GM12878 (cell line): Measurements from ENCODE around the gene VPS13C. TPM values are rescaled to one million over a fixed set of nuclear protein-coding genes. Genes with fewer than 3 reads are reported as not detected.

Experiments used
- ATAC-seq: fragments of 200-7000 bp; cut with Tn5 transposase; 3 replicates; pipeline ENCODE4 v1.9.1; 2020; ENCODE audit warnings: mild to moderate bottlenecking, moderate library complexity
- BruUV-seq: library from RNA; stranded (reverse); fragments of 400-500 nt; replicated peaks from 2 replicates; lab custom pipeline; 2021; lab: Mats Ljungman, UMichigan
- CTCF ChIA-PET: fragments of 300-600 bp; sonication (Branson Sonifier 250); formaldehyde crosslinking; extraction: SDS; loops from one replicate; lab custom pipeline; 2021; ENCODE audit warnings: inconsistent platforms; lab: Yijun Ruan, JAX
- POLR2A ChIA-PET: fragments of 350-600 bp; formaldehyde crosslinking; extraction: SDS; loops from one replicate; lab custom pipeline; 2021; ENCODE audit warnings: inconsistent platforms; lab: Charles Lee
- RAD21 ChIA-PET: fragments of 300-600 bp; sonication (Branson Sonifier 250); formaldehyde crosslinking; loops from one replicate; lab custom pipeline; 2023; ENCODE audit warnings: antibody characterized with exemption; ENCODE audit not compliant: unreplicated experiment; lab: Charles Lee
- SMC1A ChIA-PET: fragments of 300-600 bp; sonication (Branson Sonifier 250); formaldehyde crosslinking; loops from one replicate; lab custom pipeline; 2023; ENCODE audit not compliant: unreplicated experiment, uncharacterized antibody; lab: Charles Lee
- DNase-seq: peaks from one replicate; pipeline ENCODE4 v3.0.0-alpha.2; 2011; ENCODE audit warnings: low read depth, low spot score
- FAIRE-seq: peaks from 3 replicates; lab custom pipeline; 2011; peaks lifted over from hg19 to GRCh38; lab: Jason Lieb, UNC
- H2AFZ ChIP-seq: 2 replicates; pipeline ENCODE4 v1.6.0; 2011; ENCODE audit warnings: low read depth, low read length, control low read depth; ENCODE audit not compliant: control insufficient read depth
- H3K27ac ChIP-seq: 2 replicates; pipeline ENCODE4 v1.5.1; 2011; ENCODE audit warnings: control low read depth; ENCODE audit not compliant: control insufficient read depth, insufficient read depth
- H3K27me3 ChIP-seq, 2 experiments: replicated peaks in 1 of 2; 2 replicates each; pipeline versions ENCODE4 v1.6.0 to v1.6.1; 2011; ENCODE audit warnings: low read length in 1 of 2; ENCODE audit not compliant: control insufficient read depth in 2 of 2, insufficient read depth in 2 of 2
- H3K36me3 ChIP-seq, 2 experiments: 2 replicates each; pipeline ENCODE4 v1.5.1; 2011; ENCODE audit warnings: low read length in 1 of 2; ENCODE audit not compliant: control insufficient read depth in 2 of 2, insufficient read depth in 2 of 2
- H3K4me1 ChIP-seq: 2 replicates; pipeline ENCODE4 v1.6.1; 2011; ENCODE audit warnings: mild to moderate bottlenecking, low read length, moderate library complexity, mixed read lengths; ENCODE audit not compliant: control insufficient read depth, insufficient read depth
- H3K4me2 ChIP-seq: 2 replicates; pipeline ENCODE4 v1.6.0; 2011; ENCODE audit warnings: control low read depth; ENCODE audit not compliant: control insufficient read depth, insufficient read depth
- H3K4me3 ChIP-seq: fragments of 200-600 bp; sonication (generic); 2 replicates; pipeline ENCODE4 v1.5.1; 2016
- H3K79me2 ChIP-seq: 2 replicates; pipeline ENCODE4 v1.6.0; 2011; ENCODE audit warnings: low read length; ENCODE audit not compliant: control insufficient read depth, insufficient read depth
- H3K9ac ChIP-seq: 2 replicates; pipeline ENCODE4 v1.8.0; 2011; ENCODE audit warnings: low read length, control low read depth, mixed read lengths; ENCODE audit not compliant: control insufficient read depth, insufficient read depth
- H3K9me3 ChIP-seq: replicated peaks from 3 replicates; pipeline ENCODE4 v1.5.1; 2011; ENCODE audit warnings: mild to moderate bottlenecking, low read length; ENCODE audit not compliant: control insufficient read depth, insufficient read depth
- H4K20me1 ChIP-seq: 2 replicates; pipeline ENCODE4 v1.6.0; 2011; ENCODE audit not compliant: control insufficient read depth, insufficient read depth
- CBFB ChIP-seq: IDR thresholded peaks from 2 replicates; pipeline ENCODE4 v1.6.1; 2016; ENCODE audit warnings: antibody characterized with exemption, low read depth
- GABPA ChIP-seq: IDR thresholded peaks from 2 replicates; pipeline ENCODE4 v1.6.1; 2014; ENCODE audit warnings: antibody characterized with exemption, low read depth, mild to moderate bottlenecking, inconsistent platforms
- GATAD2B ChIP-seq: fragments of 450-650 bp; conservative IDR thresholded peaks from 2 replicates; pipeline ENCODE4 v1.6.1; 2017; ENCODE audit warnings: low read depth, mild to moderate bottlenecking, moderate library complexity
- MXI1 ChIP-seq: fragments of 150-350 bp; IDR thresholded peaks from 2 replicates; pipeline ENCODE4 v1.6.1; 2011; ENCODE audit warnings: low read depth, mild to moderate bottlenecking, inconsistent platforms, low read length, improper control_type of control experiment
- PAX5 ChIP-seq: IDR thresholded peaks from 2 replicates; pipeline ENCODE4 v1.6.1; 2011; ENCODE audit warnings: low read depth, low read length, borderline replicate concordance
- RAD21 ChIP-seq: IDR thresholded peaks from 2 replicates; pipeline ENCODE4 v1.6.1; 2011; ENCODE audit warnings: mild to moderate bottlenecking, low read depth, low read length, moderate library complexity; ENCODE audit not compliant: insufficient read depth
- SMC3 ChIP-seq: IDR thresholded peaks from 2 replicates; pipeline ENCODE4 v1.6.1; 2011; ENCODE audit warnings: low read length, improper control_type of control experiment, borderline replicate concordance
- WGBS: methylation state at CpG from one replicate; pipeline ENCODE4 v1.1.6; 2016; ENCODE audit warnings: low lambda C conversion rate; ENCODE audit not compliant: insufficient replicate concordance, insufficient coverage; ENCODE audit errors: missing lambda C conversion rate; 5-methylcytosine and 5-hydroxymethylcytosine counted together
- in situ Hi-C: fragments of 300-500 bp; cut with MboI; formaldehyde crosslinking; loops from 9 replicates; pipeline ENCODE4 v1.14.3; 2018; ENCODE audit warnings: mixed read lengths
- intact Hi-C: fragments of 100-400 bp; cut with micrococcal nuclease; formaldehyde crosslinking; loops from one replicate; pipeline ENCODE4 v1.14.2; 2022; ENCODE audit not compliant: unreplicated experiment
- polyA plus RNA-seq, 11 experiments: library from polyadenylated mRNA; depleted of rRNA in 4 of 11; unstranded in 6 of 11; stranded (reverse) in 5 of 11; fragments of >200 nt; fragmentation: Nextera tagmentation in 4 of 11; fragmentation: Illumina TruSeq in 1 of 11; extraction: Ambion mirVana in 4 of 11; extraction: Trizol in 1 of 11; gene quantifications; 1 replicate in 1 of 11; 2 replicates in 10 of 11; pipeline versions ENCODE4 v1.2.1 to v1.2.3, GENCODE V29; 2011 to 2016; ENCODE audit warnings: inconsistent platforms in 2 of 11, missing spikeins in 2 of 11, low read depth in 1 of 11
- total RNA-seq, 4 experiments: library from RNA; depleted of rRNA in 3 of 4; stranded (reverse); fragments of >200 nt in 3 of 4; fragmentation: Illumina TruSeq in 1 of 4; extraction: Trizol in 1 of 4; gene quantifications; 2 replicates each; pipeline versions ENCODE4 v1.2.1 to v1.2.3, GENCODE V29; 2013 to 2021
- TF ChIP-seq, protein P1 (sequence below), 3 experiments: IDR thresholded peaks in 2 of 3; conservative IDR thresholded peaks in 1 of 3; 2 replicates each; pipeline ENCODE4 v1.5.1; 2011; ENCODE audit warnings: low read depth in 3 of 3, low read length in 3 of 3, mild to moderate bottlenecking in 3 of 3, control low read depth in 2 of 3, moderate library complexity in 2 of 3, inconsistent platforms in 1 of 3, mixed read lengths in 1 of 3; ENCODE audit not compliant: control insufficient read depth in 2 of 3, insufficient read depth in 1 of 3; ENCODE audit errors: extremely low read depth in 1 of 3

Gene VPS13C
- total and polyA plus RNA-seq, 10 of the 15 experiments (the other 5 are each of a cell fraction or from before 2014, with no cell fraction given) = 9.3 to 53.1 (median 31.8) TPM

GRCh38 chr15:61879219-61879618 is 181.0 kb downstream of the VPS13C start:
- CTCF ChIA-PET = interaction anchor here (0.6 to 2.7 kb wide), 3 partner anchors 10 to 1464 kb away, joined by 3 to 6 read pairs (median 3); partner anchors contain the start of gene VPS13C
- SMC1A ChIA-PET = interaction anchor here (0.6 to 0.8 kb wide), 2 partner anchors 40 to 149 kb away, joined by 3 read pairs; no protein-coding TSS in a partner anchor
- intact Hi-C loops = no loop called here
- 83% methylated on average over 3 of the region's 3 CpGs for WGBS
- H4K20me1 ChIP-seq = no peaks in the 10 kb centered on the region
- H3K9ac ChIP-seq = no peak overlapping the region
- H3K9me3 ChIP-seq = no peaks in the 10 kb centered on the region
- no TSS peak for BruUV-seq
- H3K4me3 ChIP-seq = no peak overlapping the region
- H3K4me1 ChIP-seq = no peaks in the 10 kb centered on the region
- H3K27me3 ChIP-seq = no peaks in the 10 kb centered on the region
- POLR2A ChIA-PET = no interaction called here
- no peak overlapping the region for H3K4me2 ChIP-seq
- ATAC-seq (no peak), FAIRE-seq (no peak), DNase-seq (no peak)
- no peak overlapping the region for H2AFZ ChIP-seq
- RAD21 ChIA-PET = no interaction called here
- no peaks in the 10 kb centered on the region for H3K79me2 ChIP-seq
- in situ Hi-C loops = loop anchor here (5.0 kb wide), 1 partner anchor 193 kb away; no protein-coding TSS in a partner anchor
- no peak for TF ChIP-seq PAX5
- H3K36me3 ChIP-seq = no peaks in the 10 kb centered on the region; a peak in 1 of 4 replicates
- no peak overlapping the region for H3K27ac ChIP-seq

GRCh38 chr15:61871926-61872522 is 188.2 kb downstream of the VPS13C start:
- intact Hi-C loops (loop anchor here (2.0 to 5.0 kb wide), 3 partner anchors 199 to 435 kb away; no protein-coding TSS in a partner anchor), in situ Hi-C loops (no loop called here)
- H4K20me1 ChIP-seq = no peaks in the 10 kb centered on the region
- FAIRE-seq (peak; percentile 41), DNase-seq (no peak), ATAC-seq (peak; percentile 61)
- no peak overlapping the region for H3K4me3 ChIP-seq
- H3K79me2 ChIP-seq = no peaks in the 10 kb centered on the region
- no peaks in the 10 kb centered on the region for H3K27me3 ChIP-seq
- SMC1A ChIA-PET = interaction anchor here (0.8 to 2.6 kb wide), 4 partner anchors 100 to 434 kb away, joined by 4 to 12 read pairs (median 6); no protein-coding TSS in a partner anchor
- POLR2A ChIA-PET = interaction anchor here (0.6 kb wide), 1 partner anchor 205 kb away, joined by 4 read pairs; no protein-coding TSS in a partner anchor
- H3K4me2 ChIP-seq = no peak overlapping the region
- TF ChIP-seq CBFB (no peak), GABPA (no peak), MXI1 (no peak), RAD21 (peak; percentile 43; the same call in 1 of the 2 replicates), GATAD2B (no peak), SMC3 (peak; percentile 43; the same call in 1 of the 2 replicates)
- TF ChIP-seq, protein P1, sequence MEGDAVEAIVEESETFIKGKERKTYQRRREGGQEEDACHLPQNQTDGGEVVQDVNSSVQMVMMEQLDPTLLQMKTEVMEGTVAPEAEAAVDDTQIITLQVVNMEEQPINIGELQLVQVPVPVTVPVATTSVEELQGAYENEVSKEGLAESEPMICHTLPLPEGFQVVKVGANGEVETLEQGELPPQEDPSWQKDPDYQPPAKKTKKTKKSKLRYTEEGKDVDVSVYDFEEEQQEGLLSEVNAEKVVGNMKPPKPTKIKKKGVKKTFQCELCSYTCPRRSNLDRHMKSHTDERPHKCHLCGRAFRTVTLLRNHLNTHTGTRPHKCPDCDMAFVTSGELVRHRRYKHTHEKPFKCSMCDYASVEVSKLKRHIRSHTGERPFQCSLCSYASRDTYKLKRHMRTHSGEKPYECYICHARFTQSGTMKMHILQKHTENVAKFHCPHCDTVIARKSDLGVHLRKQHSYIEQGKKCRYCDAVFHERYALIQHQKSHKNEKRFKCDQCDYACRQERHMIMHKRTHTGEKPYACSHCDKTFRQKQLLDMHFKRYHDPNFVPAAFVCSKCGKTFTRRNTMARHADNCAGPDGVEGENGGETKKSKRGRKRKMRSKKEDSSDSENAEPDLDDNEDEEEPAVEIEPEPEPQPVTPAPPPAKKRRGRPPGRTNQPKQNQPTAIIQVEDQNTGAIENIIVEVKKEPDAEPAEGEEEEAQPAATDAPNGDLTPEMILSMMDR (IDR thresholded peaks at IDR 0.05 in 2 of 3, conservative IDR thresholded peaks at IDR 0.05 in 1 of 3; ENCODE audit: control insufficient read depth in 2 of 3, extremely low read depth in 1 of 3, insufficient read depth in 1 of 3, low read depth in 3 of 3, low read length in 3 of 3) = peak; percentile 23 to 54 (median 43); a peak in 3 of 6 replicates
- CTCF ChIA-PET = interaction anchor here (0.8 to 2.8 kb wide), 10 partner anchors 8 to 435 kb away, joined by 3 to 12 read pairs (median 4); no protein-coding TSS in a partner anchor
- WGBS = 100% methylated on average over 1 of the region's 1 CpG
- no peak overlapping the region for H3K27ac ChIP-seq
- no peaks in the 10 kb centered on the region for H3K4me1 ChIP-seq
- H3K9me3 ChIP-seq = no peaks in the 10 kb centered on the region
- H3K36me3 ChIP-seq = peaks cover 0 to 6% of the 10 kb centered on the region in 2 experiments; a peak in 1 of 4 replicates
- H3K9ac ChIP-seq = no peak overlapping the region
- RAD21 ChIA-PET = interaction anchor here (1.0 to 1.2 kb wide), 2 partner anchors 202 to 435 kb away, joined by 3 read pairs; no protein-coding TSS in a partner anchor
- no TSS peak for BruUV-seq
- no peak overlapping the region for H2AFZ ChIP-seq
